KMS-11 (cell line): ENCODE measurements around the gene EXO5.
"Not testable (repeated sequence)": the region's sequence is repeated elsewhere in the genome, so short reads cannot be mapped to it uniquely, and the experiment has no call there.

Source experiments
- H2AFZ ChIP-seq: fragments of 200-600 bp; sonication (generic); 2 replicates; pipeline ENCODE4 v1.6.1; 2016; ENCODE audit warnings: antibody characterized with exemption, mixed run types, low read depth
- H3K27ac ChIP-seq: fragments of 200-600 bp; sonication (generic); 2 replicates; pipeline ENCODE4 v1.6.1; 2016; ENCODE audit warnings: mild to moderate bottlenecking, mixed run types
- H3K27me3 ChIP-seq: fragments of 200-600 bp; sonication (generic); 2 replicates; pipeline ENCODE4 v1.6.1; 2017; ENCODE audit warnings: mild to moderate bottlenecking, low read depth, mixed run types, moderate library complexity; ENCODE audit not compliant: insufficient read depth
- H3K36me3 ChIP-seq: fragments of 200-600 bp; sonication (generic); 2 replicates; pipeline ENCODE4 v1.6.1; 2017; ENCODE audit warnings: mild to moderate bottlenecking, mixed run types; ENCODE audit not compliant: insufficient read depth
- H3K4me1 ChIP-seq: fragments of 200-600 bp; sonication (generic); 2 replicates; pipeline ENCODE4 v1.6.1; 2016; ENCODE audit warnings: mild to moderate bottlenecking, low read depth, mixed run types; ENCODE audit not compliant: poor library complexity, severe bottlenecking
- H3K4me2 ChIP-seq: fragments of 200-600 bp; sonication (generic); 2 replicates; pipeline ENCODE4 v1.7.0; 2016; ENCODE audit warnings: mild to moderate bottlenecking, mixed run types
- H3K4me3 ChIP-seq: fragments of 200-600 bp; sonication (generic); IDR thresholded peaks from 2 replicates; pipeline ENCODE4 v1.6.1; 2017; ENCODE audit warnings: low read depth, low read length, mixed read lengths; ENCODE audit not compliant: insufficient read depth
- H3K79me2 ChIP-seq: fragments of 200-600 bp; sonication (generic); 2 replicates; pipeline ENCODE4 v1.6.1; 2016; ENCODE audit warnings: low read depth, mixed run types; ENCODE audit not compliant: insufficient read depth
- H3K9ac ChIP-seq: fragments of 200-600 bp; sonication (generic); 2 replicates; pipeline ENCODE4 v1.6.1; 2016; ENCODE audit warnings: mild to moderate bottlenecking, mixed run types
- H4K20me1 ChIP-seq: fragments of 200-600 bp; sonication (generic); 2 replicates; pipeline ENCODE4 v1.6.1; 2016; ENCODE audit warnings: mild to moderate bottlenecking, mixed run types; ENCODE audit not compliant: insufficient read depth
- TF ChIP-seq, protein P1 (sequence below): fragments of 200-600 bp; sonication (generic); conservative IDR thresholded peaks from 2 replicates; pipeline ENCODE4 v1.6.1; 2017; ENCODE audit warnings: low read depth, mild to moderate bottlenecking, antibody characterized with exemption, low read length, moderate library complexity, mixed read lengths

The EXO5 gene

GRCh38 chr1:40495315-40495903, 13.2 kb upstream of the EXO5 start:
- H3K27me3 ChIP-seq: no peaks in the 10 kb centered on the region
- no peaks in the 10 kb centered on the region for H3K36me3 ChIP-seq
- no peaks in the 10 kb centered on the region for H4K20me1 ChIP-seq
- H2AFZ ChIP-seq: no peak overlapping the region
- H3K4me1 ChIP-seq: no peaks in the 10 kb centered on the region
- H3K27ac ChIP-seq: no peak overlapping the region
- H3K4me3 ChIP-seq: no peak overlapping the region
- TF ChIP-seq, protein P1, sequence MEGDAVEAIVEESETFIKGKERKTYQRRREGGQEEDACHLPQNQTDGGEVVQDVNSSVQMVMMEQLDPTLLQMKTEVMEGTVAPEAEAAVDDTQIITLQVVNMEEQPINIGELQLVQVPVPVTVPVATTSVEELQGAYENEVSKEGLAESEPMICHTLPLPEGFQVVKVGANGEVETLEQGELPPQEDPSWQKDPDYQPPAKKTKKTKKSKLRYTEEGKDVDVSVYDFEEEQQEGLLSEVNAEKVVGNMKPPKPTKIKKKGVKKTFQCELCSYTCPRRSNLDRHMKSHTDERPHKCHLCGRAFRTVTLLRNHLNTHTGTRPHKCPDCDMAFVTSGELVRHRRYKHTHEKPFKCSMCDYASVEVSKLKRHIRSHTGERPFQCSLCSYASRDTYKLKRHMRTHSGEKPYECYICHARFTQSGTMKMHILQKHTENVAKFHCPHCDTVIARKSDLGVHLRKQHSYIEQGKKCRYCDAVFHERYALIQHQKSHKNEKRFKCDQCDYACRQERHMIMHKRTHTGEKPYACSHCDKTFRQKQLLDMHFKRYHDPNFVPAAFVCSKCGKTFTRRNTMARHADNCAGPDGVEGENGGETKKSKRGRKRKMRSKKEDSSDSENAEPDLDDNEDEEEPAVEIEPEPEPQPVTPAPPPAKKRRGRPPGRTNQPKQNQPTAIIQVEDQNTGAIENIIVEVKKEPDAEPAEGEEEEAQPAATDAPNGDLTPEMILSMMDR: no peak
- H3K4me2 ChIP-seq: no peak overlapping the region
- no peaks in the 10 kb centered on the region for H3K79me2 ChIP-seq
- H3K9ac ChIP-seq: no peak overlapping the region

GRCh38 chr1:40502651-40503050, 5.9 kb upstream of the EXO5 start:
- not testable (repeated sequence) for H3K36me3 ChIP-seq, H3K4me1 ChIP-seq, H3K9ac ChIP-seq, H3K79me2 ChIP-seq, H2AFZ ChIP-seq, H3K27ac ChIP-seq, H4K20me1 ChIP-seq, H3K4me3 ChIP-seq, H3K27me3 ChIP-seq, H3K4me2 ChIP-seq

GRCh38 chr1:40507973-40508372, 594 bp upstream of the EXO5 start:
- Histone ChIP-seq H3K27ac (no peak overlapping the region), H4K20me1 (no peaks in the 10 kb centered on the region), H3K36me3 (no peaks in the 10 kb centered on the region), H2AFZ (no peak overlapping the region), H3K4me2 (no peak overlapping the region), H3K4me1 (no peaks in the 10 kb centered on the region), H3K27me3 (no peaks in the 10 kb centered on the region), H3K9ac (no peak overlapping the region), H3K4me3 (no peak overlapping the region), H3K79me2 (no peaks in the 10 kb centered on the region)
- TF ChIP-seq, protein P1: no peak

DNA sequence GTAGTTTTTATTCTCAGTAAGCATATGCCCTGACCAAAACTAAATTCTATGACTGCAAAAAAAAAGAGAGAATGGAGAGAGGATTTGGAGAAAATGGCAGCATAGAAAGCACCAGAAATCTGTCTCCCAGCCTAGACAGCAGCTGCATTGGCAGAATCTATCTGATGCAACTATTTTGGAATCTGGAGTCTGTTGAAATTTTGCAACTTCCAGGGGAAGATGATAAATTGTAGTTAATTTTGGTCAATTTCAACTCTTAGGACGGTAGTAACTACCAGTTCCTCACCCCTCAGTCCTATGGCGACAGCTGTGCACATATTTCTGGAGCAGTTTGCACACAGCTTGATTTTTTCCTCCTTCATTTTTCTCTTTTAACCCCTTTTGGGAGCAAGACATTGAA, 10.9 kb downstream of the EXO5 start:
- TF ChIP-seq, protein P1: no peak
- Histone ChIP-seq H3K79me2 (no peaks in the 10 kb centered on the region), H3K4me1 (no peaks in the 10 kb centered on the region), H3K36me3 (no peaks in the 10 kb centered on the region), H3K4me2 (no peak overlapping the region), H3K27me3 (no peaks in the 10 kb centered on the region), H2AFZ (no peak overlapping the region), H4K20me1 (no peaks in the 10 kb centered on the region), H3K4me3 (no peak overlapping the region), H3K9ac (no peak overlapping the region), H3K27ac (no peak overlapping the region)

DNA sequence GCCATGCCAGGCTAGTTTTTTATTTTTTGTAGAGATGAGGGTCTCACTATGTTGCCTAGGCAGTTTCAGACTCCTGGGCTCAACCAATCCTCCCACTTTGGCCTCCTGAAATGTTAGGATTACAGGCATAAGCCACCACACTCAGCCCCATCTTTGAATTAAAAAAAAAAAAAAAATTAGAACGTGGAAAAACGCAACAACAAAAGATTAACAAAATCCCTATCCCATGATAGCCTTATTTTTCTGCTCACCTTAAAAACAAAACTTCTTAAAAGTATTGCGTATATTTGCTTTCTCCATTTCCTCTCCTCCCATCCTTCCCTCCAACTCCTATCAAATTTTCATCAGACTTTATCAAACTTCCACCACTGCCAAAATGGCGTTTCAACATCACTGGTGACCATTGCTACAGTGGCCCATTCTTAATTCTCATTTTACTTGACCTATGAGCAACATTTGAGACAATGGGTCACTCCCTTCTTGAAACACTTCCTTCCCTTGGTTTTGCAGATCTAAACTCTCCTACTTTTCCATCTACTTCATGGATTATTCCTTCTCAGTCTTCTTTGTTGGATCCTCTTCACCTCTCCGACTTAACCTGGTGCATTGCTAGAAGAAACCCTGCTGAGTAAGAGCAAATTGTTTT, 22.3 kb downstream of the EXO5 start:
- H3K9ac ChIP-seq: peak overlapping the region; percentile 38
- H3K27ac ChIP-seq: peak overlapping the region; percentile 23; the same call in 1 of the 2 replicates
- H3K79me2 ChIP-seq: no peaks in the 10 kb centered on the region
- H3K36me3 ChIP-seq: no peaks in the 10 kb centered on the region
- H3K4me3 ChIP-seq: peak overlapping the region; percentile 9
- no peaks in the 10 kb centered on the region for H3K27me3 ChIP-seq
- peak overlapping the region; percentile 73 for H2AFZ ChIP-seq
- TF ChIP-seq, protein P1: no peak
- no peaks in the 10 kb centered on the region for H4K20me1 ChIP-seq
- H3K4me2 ChIP-seq: peak overlapping the region; percentile 47
- H3K4me1 ChIP-seq: peaks cover 13% of the 10 kb centered on the region
